ENCODE results near the gene PSAP.

The PSAP gene

GRCh38 chr10:71782221-71782916, 68.7 kb downstream of the PSAP start:
- no peak for DNase-seq

- no peak for DNase-seq
Observed at GRCh38 chr10:71780719-71781118, 70.3 kb downstream of the PSAP start.

GRCh38 chr10:71780156-71780555, 70.9 kb downstream of the PSAP start:
- no peak for DNase-seq

GRCh38 chr10:71779641-71780040, 71.4 kb downstream of the PSAP start:
- no peak for DNase-seq

- DNase-seq: no peak
Observed at GRCh38 chr10:71778071-71778825, 72.8 kb downstream of the PSAP start.

GRCh38 chr10:71777213-71777985, 73.7 kb downstream of the PSAP start:
- no peak for DNase-seq

GRCh38 chr10:71776481-71776925, 74.5 kb downstream of the PSAP start:
- no peak for DNase-seq

- DNase-seq: no peak
Observed at GRCh38 chr10:71774916-71775702, 75.9 kb downstream of the PSAP start.

- peak; percentile 41 for DNase-seq
Observed at GRCh38 chr10:71773221-71773971, 77.7 kb downstream of the PSAP start, which contains the start of gene VSIR. TSS of gene VSIR (minus strand) at chr10:71773520. CDS start at chr10:71773439, 81 bp downstream.

GRCh38 chr10:71772832-71773220, 78.2 kb downstream of the PSAP start:
- DNase-seq: no peak

GRCh38 chr10:71771821-71772617, 79.0 kb downstream of the PSAP start:
- no peak for DNase-seq

GRCh38 chr10:71771204-71771603, 79.8 kb downstream of the PSAP start:
- no peak for DNase-seq

GRCh38 chr10:71770789-71771188, 80.3 kb downstream of the PSAP start:
- DNase-seq: no peak

GRCh38 chr10:71770255-71770654, 80.8 kb downstream of the PSAP start:
- DNase-seq: no peak

- no peak for DNase-seq
Observed at GRCh38 chr10:71769279-71769823, 81.7 kb downstream of the PSAP start.

GRCh38 chr10:71767420-71768035, 83.5 kb downstream of the PSAP start:
- no peak for DNase-seq

GRCh38 chr10:71766717-71767419, 84.2 kb downstream of the PSAP start:
- DNase-seq: no peak
